GM12878 (cell line): ENCODE results near the gene ARFIP1. TPM values are rescaled to one million over a fixed set of nuclear protein-coding genes. Genes with fewer than 3 reads are reported as not detected.

Experiments
- ATAC-seq: fragments of 200-7000 bp; cut with Tn5 transposase; 3 replicates; pipeline ENCODE4 v1.9.1; 2020; ENCODE audit warnings: mild to moderate bottlenecking, moderate library complexity
- BruUV-seq: library from RNA; stranded (reverse); fragments of 400-500 nt; replicated peaks from 2 replicates; lab custom pipeline; 2021; lab: Mats Ljungman, UMichigan
- CTCF ChIA-PET: fragments of 300-600 bp; sonication (Branson Sonifier 250); formaldehyde crosslinking; extraction: SDS; loops from one replicate; lab custom pipeline; 2021; ENCODE audit warnings: inconsistent platforms; lab: Yijun Ruan, JAX
- POLR2A ChIA-PET: fragments of 350-600 bp; formaldehyde crosslinking; extraction: SDS; loops from one replicate; lab custom pipeline; 2021; ENCODE audit warnings: inconsistent platforms; lab: Charles Lee
- RAD21 ChIA-PET: fragments of 300-600 bp; sonication (Branson Sonifier 250); formaldehyde crosslinking; loops from one replicate; lab custom pipeline; 2023; ENCODE audit warnings: antibody characterized with exemption; ENCODE audit not compliant: unreplicated experiment; lab: Charles Lee
- SMC1A ChIA-PET: fragments of 300-600 bp; sonication (Branson Sonifier 250); formaldehyde crosslinking; loops from one replicate; lab custom pipeline; 2023; ENCODE audit not compliant: unreplicated experiment, uncharacterized antibody; lab: Charles Lee
- DNase-seq: peaks from one replicate; pipeline ENCODE4 v3.0.0-alpha.2; 2011; ENCODE audit warnings: low read depth, low spot score
- FAIRE-seq: peaks from 3 replicates; lab custom pipeline; 2011; peaks lifted over from hg19 to GRCh38; lab: Jason Lieb, UNC
- H2AFZ ChIP-seq: 2 replicates; pipeline ENCODE4 v1.6.0; 2011; ENCODE audit warnings: low read depth, low read length, control low read depth; ENCODE audit not compliant: control insufficient read depth
- H3K27ac ChIP-seq: 2 replicates; pipeline ENCODE4 v1.5.1; 2011; ENCODE audit warnings: control low read depth; ENCODE audit not compliant: control insufficient read depth, insufficient read depth
- H3K27me3 ChIP-seq, 2 experiments: replicated peaks in 1 of 2; 2 replicates each; pipeline versions ENCODE4 v1.6.0 to v1.6.1; 2011; ENCODE audit warnings: low read length in 1 of 2; ENCODE audit not compliant: control insufficient read depth in 2 of 2, insufficient read depth in 2 of 2
- H3K36me3 ChIP-seq, 2 experiments: 2 replicates each; pipeline ENCODE4 v1.5.1; 2011; ENCODE audit warnings: low read length in 1 of 2; ENCODE audit not compliant: control insufficient read depth in 2 of 2, insufficient read depth in 2 of 2
- H3K4me1 ChIP-seq: 2 replicates; pipeline ENCODE4 v1.6.1; 2011; ENCODE audit warnings: mild to moderate bottlenecking, low read length, moderate library complexity, mixed read lengths; ENCODE audit not compliant: control insufficient read depth, insufficient read depth
- H3K4me2 ChIP-seq: 2 replicates; pipeline ENCODE4 v1.6.0; 2011; ENCODE audit warnings: control low read depth; ENCODE audit not compliant: control insufficient read depth, insufficient read depth
- H3K4me3 ChIP-seq: fragments of 200-600 bp; sonication (generic); 2 replicates; pipeline ENCODE4 v1.5.1; 2016
- H3K79me2 ChIP-seq: 2 replicates; pipeline ENCODE4 v1.6.0; 2011; ENCODE audit warnings: low read length; ENCODE audit not compliant: control insufficient read depth, insufficient read depth
- H3K9ac ChIP-seq: 2 replicates; pipeline ENCODE4 v1.8.0; 2011; ENCODE audit warnings: low read length, control low read depth, mixed read lengths; ENCODE audit not compliant: control insufficient read depth, insufficient read depth
- H3K9me3 ChIP-seq: replicated peaks from 3 replicates; pipeline ENCODE4 v1.5.1; 2011; ENCODE audit warnings: mild to moderate bottlenecking, low read length; ENCODE audit not compliant: control insufficient read depth, insufficient read depth
- H4K20me1 ChIP-seq: 2 replicates; pipeline ENCODE4 v1.6.0; 2011; ENCODE audit not compliant: control insufficient read depth, insufficient read depth
- ASH2L ChIP-seq: fragments of 300-600, 200-600 bp; sonication (generic); IDR thresholded peaks from 2 replicates; pipeline ENCODE4 v1.6.1; 2017; ENCODE audit warnings: low read depth, mild to moderate bottlenecking, borderline replicate concordance
- BACH1 ChIP-seq: fragments of 450-650 bp; IDR thresholded peaks from 2 replicates; pipeline ENCODE4 v1.6.1; 2017; ENCODE audit warnings: mild to moderate bottlenecking, borderline replicate concordance
- BRCA1 ChIP-seq: IDR thresholded peaks from 2 replicates; pipeline ENCODE4 v1.6.1; 2011; ENCODE audit warnings: low read depth, low read length, improper control_type of control experiment
- CBX3 ChIP-seq: fragments of 200-600 bp; sonication (generic); IDR thresholded peaks from 2 replicates; pipeline ENCODE4 v1.6.1; 2016; ENCODE audit warnings: low read depth, borderline replicate concordance
- CHD2 ChIP-seq: IDR thresholded peaks from 2 replicates; pipeline ENCODE4 v1.6.1; 2011; ENCODE audit warnings: low read depth, low read length, improper control_type of control experiment, borderline replicate concordance
- CREB1 ChIP-seq: IDR thresholded peaks from 2 replicates; pipeline ENCODE4 v1.6.1; 2012; ENCODE audit warnings: low read depth, mild to moderate bottlenecking, inconsistent platforms
- EZH2 ChIP-seq: IDR thresholded peaks from 2 replicates; pipeline ENCODE4 v1.6.1; 2012; ENCODE audit warnings: low read depth, mild to moderate bottlenecking, control low read depth, inconsistent platforms, low read length, borderline replicate concordance; ENCODE audit not compliant: control insufficient read depth
- HDAC2 ChIP-seq: fragments of 200-600 bp; sonication (generic); IDR thresholded peaks from 2 replicates; pipeline ENCODE4 v1.6.1; 2017
- NFYA ChIP-seq: IDR thresholded peaks from 2 replicates; pipeline ENCODE4 v1.6.1; 2011; ENCODE audit warnings: low read depth, mild to moderate bottlenecking, low read length, improper control_type of control experiment, borderline replicate concordance
- RAD51 ChIP-seq: fragments of 450-650 bp; IDR thresholded peaks from 2 replicates; pipeline ENCODE4 v1.6.1; 2016; ENCODE audit warnings: moderate library complexity, mild to moderate bottlenecking, inconsistent platforms
- SP1 ChIP-seq: IDR thresholded peaks from one replicate; pipeline ENCODE4 v1.6.1; 2011; ENCODE audit warnings: low read depth, low read length
- SUPT20H ChIP-seq: IDR thresholded peaks from 2 replicates; pipeline ENCODE4 v1.6.1; 2011; ENCODE audit warnings: low read depth, mild to moderate bottlenecking, low read length, moderate library complexity, borderline replicate concordance; ENCODE audit not compliant: control insufficient read depth
- TCF7 ChIP-seq: IDR thresholded peaks from 2 replicates; pipeline ENCODE4 v1.6.1; 2014; ENCODE audit warnings: antibody characterized with exemption, borderline replicate concordance
- WRNIP1 ChIP-seq: IDR thresholded peaks from 2 replicates; pipeline ENCODE4 v1.6.1; 2011; ENCODE audit warnings: low read depth, low read length, improper control_type of control experiment, borderline replicate concordance
- ZZZ3 ChIP-seq: IDR thresholded peaks from 2 replicates; pipeline ENCODE4 v1.6.1; 2011; ENCODE audit warnings: low read depth; ENCODE audit not compliant: control insufficient read depth, insufficient read length
- WGBS: methylation state at CpG from one replicate; pipeline ENCODE4 v1.1.6; 2016; ENCODE audit warnings: low lambda C conversion rate; ENCODE audit not compliant: insufficient replicate concordance, insufficient coverage; ENCODE audit errors: missing lambda C conversion rate; 5-methylcytosine and 5-hydroxymethylcytosine counted together
- in situ Hi-C: fragments of 300-500 bp; cut with MboI; formaldehyde crosslinking; loops from 9 replicates; pipeline ENCODE4 v1.14.3; 2018; ENCODE audit warnings: mixed read lengths
- intact Hi-C: fragments of 100-400 bp; cut with micrococcal nuclease; formaldehyde crosslinking; loops from one replicate; pipeline ENCODE4 v1.14.2; 2022; ENCODE audit not compliant: unreplicated experiment
- polyA plus RNA-seq, 11 experiments: library from polyadenylated mRNA; depleted of rRNA in 4 of 11; unstranded in 6 of 11; stranded (reverse) in 5 of 11; fragments of >200 nt; fragmentation: Nextera tagmentation in 4 of 11; fragmentation: Illumina TruSeq in 1 of 11; extraction: Ambion mirVana in 4 of 11; extraction: Trizol in 1 of 11; gene quantifications; 1 replicate in 1 of 11; 2 replicates in 10 of 11; pipeline versions ENCODE4 v1.2.1 to v1.2.3, GENCODE V29; 2011 to 2016; ENCODE audit warnings: inconsistent platforms in 2 of 11, missing spikeins in 2 of 11, low read depth in 1 of 11
- total RNA-seq, 4 experiments: library from RNA; depleted of rRNA in 3 of 4; stranded (reverse); fragments of >200 nt in 3 of 4; fragmentation: Illumina TruSeq in 1 of 4; extraction: Trizol in 1 of 4; gene quantifications; 2 replicates each; pipeline versions ENCODE4 v1.2.1 to v1.2.3, GENCODE V29; 2013 to 2021
- TF ChIP-seq, protein P1 (sequence below): fragments of 450-650 bp; IDR thresholded peaks from 2 replicates; pipeline ENCODE4 v1.6.1; 2017; ENCODE audit warnings: mild to moderate bottlenecking, moderate library complexity

Gene ARFIP1
- total and polyA plus RNA-seq, 10 of the 15 experiments (the other 5 are each of a cell fraction or from before 2014, with no cell fraction given), result 9.5 to 21.7 (median 15.4) TPM

DNA sequence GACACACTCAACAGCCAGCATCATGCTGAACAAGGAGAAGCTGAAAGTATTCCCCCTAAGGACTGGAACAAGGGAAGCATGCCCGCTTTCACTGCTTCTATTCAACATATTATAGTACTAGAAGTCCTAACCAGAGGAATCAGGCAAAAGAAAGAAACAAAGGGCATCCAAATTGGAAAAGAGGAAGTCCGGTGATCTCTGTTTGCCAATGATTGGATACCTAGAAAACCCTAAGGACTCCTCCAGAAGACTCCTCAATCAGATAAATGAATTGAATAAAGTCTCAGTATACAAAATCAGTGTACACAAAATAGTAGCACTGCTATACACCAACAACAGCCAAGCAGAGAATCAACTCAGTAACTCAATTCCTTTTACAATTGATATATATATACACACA lies 44.8 kb downstream of the ARFIP1 start:
- TF ChIP-seq TCF7, result no peak
- TF ChIP-seq SP1, result no peak
- TF ChIP-seq ZZZ3, result no peak
- TF ChIP-seq BACH1, result no peak
- no peak for TF ChIP-seq CBX3
- no peak for TF ChIP-seq SUPT20H
- no peak for TF ChIP-seq CHD2
- TF ChIP-seq NFYA, result no peak
- no peak for TF ChIP-seq CREB1
- no peak overlapping the region for H3K27ac ChIP-seq
- H3K27me3 ChIP-seq, result no peaks in the 10 kb centered on the region
- ATAC-seq (no peak), FAIRE-seq (no peak), DNase-seq (no peak)
- H4K20me1 ChIP-seq, result no peaks in the 10 kb centered on the region
- H3K9me3 ChIP-seq, result no peaks in the 10 kb centered on the region
- no peaks in the 10 kb centered on the region for H3K36me3 ChIP-seq
- ChIA-PET POLR2A (no interaction called here), SMC1A (no interaction called here), RAD21 (no interaction called here), CTCF (no interaction called here)
- in situ Hi-C loops (no loop called here), intact Hi-C loops (no loop called here)
- BruUV-seq, result no TSS peak
- H3K4me2 ChIP-seq, result no peak overlapping the region
- H3K79me2 ChIP-seq, result no peaks in the 10 kb centered on the region
- 95% methylated on average over 2 of the region's 2 CpGs for WGBS
- H3K4me1 ChIP-seq, result no peaks in the 10 kb centered on the region
- no peak overlapping the region for H2AFZ ChIP-seq
- no peak overlapping the region for H3K4me3 ChIP-seq
- H3K9ac ChIP-seq, result no peak overlapping the region

DNA sequence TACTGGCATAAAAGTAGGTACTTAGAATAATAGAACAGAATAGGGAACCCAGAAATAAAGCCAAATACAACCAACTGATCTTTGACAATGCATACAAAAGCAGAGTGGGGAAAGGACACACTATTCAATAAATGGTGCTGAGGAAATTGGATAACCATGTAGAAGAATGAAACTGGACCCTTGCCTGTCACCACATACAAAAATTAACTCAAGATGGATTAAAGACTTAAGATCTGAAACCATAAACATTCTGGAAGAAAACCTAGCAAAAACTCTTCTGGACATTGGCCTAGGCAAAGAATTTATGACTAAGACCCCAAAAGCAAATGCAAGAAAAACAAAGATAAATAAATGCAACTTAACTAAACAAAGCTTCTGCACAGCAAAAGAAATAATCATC lies 45.6 kb downstream of the ARFIP1 start:
- CTCF ChIA-PET, result no interaction called here
- POLR2A ChIA-PET, result no interaction called here
- Histone ChIP-seq H3K36me3 (no peaks in the 10 kb centered on the region), H3K4me1 (no peaks in the 10 kb centered on the region), H3K9me3 (no peaks in the 10 kb centered on the region), H3K4me3 (no peak overlapping the region), H4K20me1 (no peaks in the 10 kb centered on the region), H3K27me3 (no peaks in the 10 kb centered on the region), H2AFZ (no peak overlapping the region), H3K27ac (no peak overlapping the region), H3K79me2 (no peaks in the 10 kb centered on the region), H3K4me2 (no peak overlapping the region), H3K9ac (no peak overlapping the region)
- DNase-seq (no peak), FAIRE-seq (no peak), ATAC-seq (no peak)
- SMC1A ChIA-PET, result interaction anchor here (1.1 kb wide), 1 partner anchor 17 kb away, joined by 3 read pairs; no protein-coding TSS in a partner anchor
- in situ Hi-C loops, result no loop called here
- RAD21 ChIA-PET, result no interaction called here
- BruUV-seq, result no TSS peak
- intact Hi-C loops, result no loop called here
- no peak for TF ChIP-seq HDAC2
- TF ChIP-seq RAD51, result no peak
- no peak for TF ChIP-seq ASH2L
- TF ChIP-seq, protein P1, sequence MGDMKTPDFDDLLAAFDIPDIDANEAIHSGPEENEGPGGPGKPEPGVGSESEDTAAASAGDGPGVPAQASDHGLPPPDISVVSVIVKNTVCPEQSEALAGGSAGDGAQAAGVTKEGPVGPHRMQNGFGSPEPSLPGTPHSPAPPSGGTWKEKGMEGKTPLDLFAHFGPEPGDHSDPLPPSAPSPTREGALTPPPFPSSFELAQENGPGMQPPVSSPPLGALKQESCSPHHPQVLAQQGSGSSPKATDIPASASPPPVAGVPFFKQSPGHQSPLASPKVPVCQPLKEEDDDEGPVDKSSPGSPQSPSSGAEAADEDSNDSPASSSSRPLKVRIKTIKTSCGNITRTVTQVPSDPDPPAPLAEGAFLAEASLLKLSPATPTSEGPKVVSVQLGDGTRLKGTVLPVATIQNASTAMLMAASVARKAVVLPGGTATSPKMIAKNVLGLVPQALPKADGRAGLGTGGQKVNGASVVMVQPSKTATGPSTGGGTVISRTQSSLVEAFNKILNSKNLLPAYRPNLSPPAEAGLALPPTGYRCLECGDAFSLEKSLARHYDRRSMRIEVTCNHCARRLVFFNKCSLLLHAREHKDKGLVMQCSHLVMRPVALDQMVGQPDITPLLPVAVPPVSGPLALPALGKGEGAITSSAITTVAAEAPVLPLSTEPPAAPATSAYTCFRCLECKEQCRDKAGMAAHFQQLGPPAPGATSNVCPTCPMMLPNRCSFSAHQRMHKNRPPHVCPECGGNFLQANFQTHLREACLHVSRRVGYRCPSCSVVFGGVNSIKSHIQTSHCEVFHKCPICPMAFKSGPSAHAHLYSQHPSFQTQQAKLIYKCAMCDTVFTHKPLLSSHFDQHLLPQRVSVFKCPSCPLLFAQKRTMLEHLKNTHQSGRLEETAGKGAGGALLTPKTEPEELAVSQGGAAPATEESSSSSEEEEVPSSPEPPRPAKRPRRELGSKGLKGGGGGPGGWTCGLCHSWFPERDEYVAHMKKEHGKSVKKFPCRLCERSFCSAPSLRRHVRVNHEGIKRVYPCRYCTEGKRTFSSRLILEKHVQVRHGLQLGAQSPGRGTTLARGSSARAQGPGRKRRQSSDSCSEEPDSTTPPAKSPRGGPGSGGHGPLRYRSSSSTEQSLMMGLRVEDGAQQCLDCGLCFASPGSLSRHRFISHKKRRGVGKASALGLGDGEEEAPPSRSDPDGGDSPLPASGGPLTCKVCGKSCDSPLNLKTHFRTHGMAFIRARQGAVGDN, result no peak
- no peak for TF ChIP-seq BRCA1
- TF ChIP-seq EZH2, result no peak
- no peak for TF ChIP-seq WRNIP1
